ENCODE data around the gene KANSL1.

GRCh38 chr17:46038937-46039336, 154.3 kb downstream of the KANSL1 start:
- TF ChIP-seq POLR2AphosphoS5 (IDR thresholded peaks at IDR 0.05; ENCODE audit: low read depth, low read length) (no peak), POLR2A (IDR thresholded peaks at IDR 0.05; ENCODE audit: low read depth, low read length) (no peak)
